ENCODE data around the gene ARMC10. TPM values are rescaled to one million over a fixed set of nuclear protein-coding genes. Genes with fewer than 3 reads are reported as not detected.

Gene ARMC10
- total RNA-seq, 1 donor from 2014 or later = 22.6 TPM

- Histone ChIP-seq H3K27ac (replicated peaks) (no peak overlapping the region), H3K9me3 (replicated peaks) (no peaks in the 10 kb centered on the region), H3K4me3 (no peak overlapping the region), H3K36me3 (peaks cover 20% of the 10 kb centered on the region), H3K27me3 (ENCODE audit: low read depth) (no peaks in the 10 kb centered on the region), H3K4me1 (peaks cover 24% of the 10 kb centered on the region)
- no peak for TF ChIP-seq CTCF (IDR thresholded peaks at IDR 0.05; ENCODE audit: borderline replicate concordance)
- no peak for DNase-seq
- intact Hi-C loops (cut with micrococcal nuclease) = no loop called here
Measured at GRCh38 chr7:103130901-103131624, 56.1 kb downstream of the ARMC10 start.

- no peak overlapping the region for H3K27ac ChIP-seq (replicated peaks)
- H3K4me1 ChIP-seq = peaks cover 24% of the 10 kb centered on the region
- H3K36me3 ChIP-seq = peaks cover 6% of the 10 kb centered on the region
- H3K4me3 ChIP-seq = no peak overlapping the region
- H3K27me3 ChIP-seq (ENCODE audit: low read depth) = no peaks in the 10 kb centered on the region
- H3K9me3 ChIP-seq (replicated peaks) = no peaks in the 10 kb centered on the region
- intact Hi-C loops (cut with micrococcal nuclease) = no loop called here
- no peak for DNase-seq
- TF ChIP-seq CTCF (IDR thresholded peaks at IDR 0.05; ENCODE audit: borderline replicate concordance) = no peak
Measured at GRCh38 chr7:103132995-103133688, 58.2 kb downstream of the ARMC10 start.

- no peak overlapping the region for H3K27ac ChIP-seq (replicated peaks)
- H3K27me3 ChIP-seq (ENCODE audit: low read depth) = no peaks in the 10 kb centered on the region
- H3K9me3 ChIP-seq (replicated peaks) = no peaks in the 10 kb centered on the region
- peaks cover 19% of the 10 kb centered on the region for H3K4me1 ChIP-seq
- DNase-seq = no peak
- H3K36me3 ChIP-seq = no peaks in the 10 kb centered on the region
- TF ChIP-seq CTCF (IDR thresholded peaks at IDR 0.05; ENCODE audit: borderline replicate concordance) = no peak
- intact Hi-C loops (cut with micrococcal nuclease) = no loop called here
- no peak overlapping the region for H3K4me3 ChIP-seq
Measured at GRCh38 chr7:103134836-103135554, 60.1 kb downstream of the ARMC10 start.

GRCh38 chr7:103140061-103140460 is 65.1 kb downstream of the ARMC10 start:
- DNase-seq = no peak
- Histone ChIP-seq H3K36me3 (no peaks in the 10 kb centered on the region), H3K4me1 (peaks cover 5% of the 10 kb centered on the region), H3K27me3 (ENCODE audit: low read depth) (no peaks in the 10 kb centered on the region), H3K4me3 (no peak overlapping the region), H3K9me3 (replicated peaks) (no peaks in the 10 kb centered on the region), H3K27ac (replicated peaks) (no peak overlapping the region)
- intact Hi-C loops (cut with micrococcal nuclease) = no loop called here
- TF ChIP-seq CTCF (IDR thresholded peaks at IDR 0.05; ENCODE audit: borderline replicate concordance) = no peak

- Histone ChIP-seq H3K27ac (replicated peaks) (no peak overlapping the region), H3K4me1 (peaks cover 3% of the 10 kb centered on the region), H3K9me3 (replicated peaks) (no peaks in the 10 kb centered on the region), H3K27me3 (ENCODE audit: low read depth) (no peaks in the 10 kb centered on the region), H3K4me3 (no peak overlapping the region), H3K36me3 (no peaks in the 10 kb centered on the region)
- no peak for DNase-seq
- TF ChIP-seq CTCF (IDR thresholded peaks at IDR 0.05; ENCODE audit: borderline replicate concordance) = no peak
- intact Hi-C loops (cut with micrococcal nuclease) = no loop called here
Measured at GRCh38 chr7:103140685-103141084, 65.7 kb downstream of the ARMC10 start.

All from left ventricle myocardium inferior (tissue), 1 donor.